GM23338 (cell line): ENCODE measurements around the gene MCMBP. TPM values are rescaled to one million over a fixed set of nuclear protein-coding genes. Genes with fewer than 3 reads are reported as not detected.

ENCODE experiments used
- ATAC-seq: fragments of 200-7000 bp; cut with Tn5 transposase; 3 replicates; pipeline ENCODE4 v1.9.1; 2020
- DNase-seq: peaks from one replicate; pipeline ENCODE4 v3.0.0-alpha.2; 2015; ENCODE audit warnings: low spot score
- H2AFZ ChIP-seq: fragments of 200-600 bp; sonication (generic); 2 replicates; pipeline ENCODE4 v1.8.0; 2016; ENCODE audit warnings: antibody characterized with exemption, mild to moderate bottlenecking, moderate library complexity
- H3F3A ChIP-seq: fragments of 200-600 bp; sonication (generic); replicated peaks from 2 replicates; pipeline ENCODE4 v1.8.0; 2017; ENCODE audit warnings: antibody characterized with exemption, mixed run types, low read depth
- H3K27ac ChIP-seq: fragments of 200-600 bp; sonication (generic); 2 replicates; pipeline ENCODE4 v1.6.1; 2016; ENCODE audit warnings: low read depth
- H3K27me3 ChIP-seq: fragments of 200-600 bp; sonication (generic); 2 replicates; pipeline ENCODE4 v1.8.0; 2016; ENCODE audit warnings: mild to moderate bottlenecking, mixed run types, moderate library complexity; ENCODE audit not compliant: insufficient read depth
- H3K36me3 ChIP-seq: fragments of 200-600 bp; sonication (generic); 2 replicates; pipeline ENCODE4 v1.8.0; 2016; ENCODE audit warnings: mild to moderate bottlenecking; ENCODE audit not compliant: insufficient read depth
- H3K4me1 ChIP-seq: fragments of 200-600 bp; sonication (generic); 2 replicates; pipeline ENCODE4 v1.8.0; 2016; ENCODE audit warnings: mild to moderate bottlenecking, moderate library complexity; ENCODE audit not compliant: insufficient read depth
- H3K4me2 ChIP-seq: fragments of 200-600 bp; sonication (generic); 2 replicates; pipeline ENCODE4 v1.7.1; 2017; ENCODE audit warnings: mixed run types
- H3K4me3 ChIP-seq: fragments of 200-600 bp; sonication (generic); 2 replicates; pipeline ENCODE4 v1.6.1; 2016; ENCODE audit warnings: mixed run types
- H3K79me2 ChIP-seq: fragments of 200-600 bp; sonication (generic); replicated peaks from 2 replicates; pipeline ENCODE4 v1.8.0; 2017; ENCODE audit warnings: mild to moderate bottlenecking; ENCODE audit not compliant: insufficient read depth
- H3K9me2 ChIP-seq: fragments of 200-600 bp; sonication (generic); 2 replicates; pipeline ENCODE4 v1.8.0; 2017; ENCODE audit not compliant: insufficient read depth
- H4K20me1 ChIP-seq: fragments of 200-600 bp; sonication (generic); replicated peaks from 2 replicates; pipeline ENCODE4 v1.8.0; 2017; ENCODE audit warnings: mild to moderate bottlenecking; ENCODE audit not compliant: insufficient read depth
- H3K27ac Mint-ChIP-seq: 2 replicates; pipeline ENCODE4 v1.8.0; 2020; ENCODE audit warnings: inconsistent platforms, mild to moderate bottlenecking, moderate library complexity, mixed read lengths
- H3K27me3 Mint-ChIP-seq: 3 replicates; pipeline ENCODE4 v1.8.0; 2022; ENCODE audit warnings: low read depth, mild to moderate bottlenecking, moderate library complexity, mixed read lengths, inconsistent platforms; ENCODE audit not compliant: insufficient read depth, poor library complexity
- H3K36me3 Mint-ChIP-seq: 3 replicates; pipeline ENCODE4 v1.8.0; 2021; ENCODE audit warnings: low read depth, mild to moderate bottlenecking, inconsistent platforms, moderate library complexity, mixed read lengths
- H3K4me1 Mint-ChIP-seq: 3 replicates; pipeline ENCODE4 v1.8.0; 2020; ENCODE audit warnings: mild to moderate bottlenecking, inconsistent platforms, mixed read lengths
- H3K4me3 Mint-ChIP-seq: 3 replicates; pipeline ENCODE4 v1.8.0; 2021; ENCODE audit warnings: moderate library complexity, mild to moderate bottlenecking, inconsistent platforms, mixed read lengths
- H3K9me3 Mint-ChIP-seq: 3 replicates; pipeline ENCODE4 v1.8.0; 2020; ENCODE audit warnings: moderate library complexity, mild to moderate bottlenecking, inconsistent platforms, mixed read lengths
- CREB1 ChIP-seq: fragments of 250-450 bp; sonication (Bioruptor Pico); IDR thresholded peaks from 2 replicates; pipeline ENCODE4 v1.5.0; 2020; ENCODE audit warnings: low read depth, mild to moderate bottlenecking, moderate library complexity
- CTCF ChIP-seq, 2 experiments: fragments of 200-600 bp in 1 of 2; sonication (generic) in 1 of 2; conservative IDR thresholded peaks; 2 replicates each; pipeline versions ENCODE4 v1.5.1 to v1.6.1; 2016 to 2017; ENCODE audit warnings: antibody characterized with exemption in 2 of 2, low read depth in 2 of 2, mild to moderate bottlenecking in 2 of 2, moderate library complexity in 1 of 2
- ETS1 ChIP-seq: IDR thresholded peaks from 2 replicates; pipeline ENCODE4 v1.6.1; 2016; ENCODE audit warnings: antibody characterized with exemption
- EZH2 ChIP-seq: fragments of 200-600 bp; sonication (generic); IDR thresholded peaks from one replicate; pipeline ENCODE4 v1.8.0; 2017; ENCODE audit warnings: antibody characterized with exemption, mild to moderate bottlenecking, low read depth; ENCODE audit not compliant: unreplicated experiment
- EZH2phosphoT487 ChIP-seq: fragments of 200-600 bp; sonication (generic); IDR thresholded peaks from one replicate; pipeline ENCODE4 v1.8.1; 2018; ENCODE audit warnings: antibody characterized with exemption; ENCODE audit not compliant: unreplicated experiment
- JUNB ChIP-seq: IDR thresholded peaks from one replicate; pipeline ENCODE4 v1.6.1; 2016; ENCODE audit warnings: antibody characterized with exemption; ENCODE audit not compliant: unreplicated experiment
- NANOG ChIP-seq: IDR thresholded peaks from 2 replicates; pipeline ENCODE4 v1.6.1; 2016; ENCODE audit warnings: antibody characterized with exemption, borderline replicate concordance
- POLR2AphosphoS5 ChIP-seq: IDR thresholded peaks from 2 replicates; pipeline ENCODE4 v1.6.1; 2016; ENCODE audit warnings: antibody characterized with exemption, low read depth
- REST ChIP-seq: IDR thresholded peaks from one replicate; pipeline ENCODE4 v1.6.1; 2018; ENCODE audit warnings: antibody characterized with exemption; ENCODE audit not compliant: unreplicated experiment
- STAT1 ChIP-seq: IDR thresholded peaks from one replicate; pipeline ENCODE4 v1.6.1; 2016; ENCODE audit warnings: antibody characterized with exemption; ENCODE audit not compliant: unreplicated experiment
- ZNF114 ChIP-seq: fragments of 250-450 bp; sonication (Bioruptor Pico); IDR thresholded peaks from 2 replicates; pipeline ENCODE4 v1.5.0; 2020; ENCODE audit warnings: mild to moderate bottlenecking, moderate library complexity
- ZNF331 ChIP-seq: fragments of 250-450 bp; sonication (Bioruptor Pico); IDR thresholded peaks from 2 replicates; pipeline ENCODE4 v1.5.0; 2020; ENCODE audit warnings: low read depth, mild to moderate bottlenecking, moderate library complexity
- ZNF462 ChIP-seq: fragments of 250-450 bp; sonication (Bioruptor Pico); IDR thresholded peaks from 2 replicates; pipeline ENCODE4 v1.5.0; 2020; ENCODE audit warnings: mild to moderate bottlenecking, moderate library complexity
- polyA plus RNA-seq: library from polyadenylated mRNA; unstranded; fragments of >200 nt; fragmentation: Nextera tagmentation; extraction: Ambion mirVana; gene quantifications from 2 replicates; pipeline ENCODE4 v1.2.1, GENCODE V29; 2016
- total RNA-seq: library from RNA; depleted of rRNA; stranded (reverse); fragments of >200 nt; shearing (Covaris generic); gene quantifications from 2 replicates; pipeline ENCODE4 v1.2.3, GENCODE V29; 2014

Gene MCMBP
- total and polyA plus RNA-seq, 2 experiments from 2014 or later = 30.9 to 76.6 TPM

- Histone ChIP-seq H3K79me2 (peaks cover 28% of the 10 kb centered on the region), H4K20me1 (no peaks in the 10 kb centered on the region), H3K9me2 (no peaks in the 10 kb centered on the region), H3K36me3 (peaks cover 15% of the 10 kb centered on the region; the same call in 1 of the 2 replicates), H3F3A (no peaks in the 10 kb centered on the region), H3K27me3 (no peaks in the 10 kb centered on the region), H2AFZ (no peak overlapping the region), H3K4me1 (peaks cover 8% of the 10 kb centered on the region), H3K4me3 (peak overlapping the region; percentile 60), H3K27ac (peak overlapping the region; percentile 92), H3K4me2 (peak overlapping the region; percentile 58)
- peaks cover 6% of the 10 kb centered on the region for H3K27me3 Mint-ChIP-seq
- DNase-seq = peak; percentile 80
- peaks cover 26% of the 10 kb centered on the region; the same call in 2 of the 3 replicates for H3K4me1 Mint-ChIP-seq
- peaks cover 38% of the 10 kb centered on the region for H3K36me3 Mint-ChIP-seq
- H3K4me3 Mint-ChIP-seq = peak overlapping the region; percentile 79
- H3K27ac Mint-ChIP-seq = peak overlapping the region; percentile 97
- TF ChIP-seq STAT1 (no peak), CREB1 (CRISPR knock-in tag) (no peak), JUNB (no peak), REST (no peak), ZNF331 (no peak), EZH2 (no peak), CTCF (conservative IDR thresholded peaks at IDR 0.05; ENCODE audit: low read depth in 2 of 2) (no peak), EZH2phosphoT487 (no peak), ETS1 (no peak), ZNF462 (no peak), POLR2AphosphoS5 (no peak), NANOG (no peak), ZNF114 (CRISPR knock-in tag) (no peak)
- ATAC-seq = peak; percentile 56
- no peaks in the 10 kb centered on the region; the same call in 2 of the 3 replicates for H3K9me3 Mint-ChIP-seq
These were observed 53.8 kb downstream of the MCMBP start for GRCh38 chr10:119818889-119819270.
